Stimulated activated CD8-positive, alpha-beta memory T cell treated with anti-CD3 and anti-CD28 coated beads, Interleukin-4, amount 100 ng/mL, for 4 hours (primary cell): ENCODE measurements around the gene FHL3.

Source experiments
- DNase-seq, 2 donors: peaks; one replicate each; pipeline ENCODE4 v3.0.0-alpha.2; 2020; ENCODE audit warnings: low read depth in 2 of 2, low spot score in 1 of 2

Gene FHL3

DNA sequence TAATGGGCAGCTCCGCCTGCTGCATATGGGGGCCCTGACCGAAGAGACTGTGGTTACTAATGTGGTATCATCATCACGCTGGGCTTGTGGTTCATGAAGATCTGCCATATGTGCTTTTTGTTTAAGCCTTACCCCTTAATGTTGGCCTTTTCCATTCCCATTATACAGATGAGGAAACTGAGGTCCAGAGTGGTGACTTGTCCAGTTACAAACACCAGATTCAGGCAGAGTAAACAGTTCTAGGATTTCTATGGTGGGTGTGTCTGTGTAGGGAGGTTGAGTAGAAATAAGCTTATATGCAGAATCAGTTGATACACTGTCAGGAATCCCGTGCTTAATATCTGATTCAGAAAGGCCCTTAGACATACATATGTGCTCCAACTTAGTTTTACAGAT is 7.9 kb upstream of the FHL3 start:
- no peak for DNase-seq

- DNase-seq, result peak; percentile 69 to 79
Measured at GRCh38 chr1:38012363-38013226, 7.3 kb upstream of the FHL3 start, which contains the start of gene UTP11. TSS of gene UTP11 (plus strand) at chr1:38012734. CDS start at chr1:38012803, 69 bp downstream.

DNA sequence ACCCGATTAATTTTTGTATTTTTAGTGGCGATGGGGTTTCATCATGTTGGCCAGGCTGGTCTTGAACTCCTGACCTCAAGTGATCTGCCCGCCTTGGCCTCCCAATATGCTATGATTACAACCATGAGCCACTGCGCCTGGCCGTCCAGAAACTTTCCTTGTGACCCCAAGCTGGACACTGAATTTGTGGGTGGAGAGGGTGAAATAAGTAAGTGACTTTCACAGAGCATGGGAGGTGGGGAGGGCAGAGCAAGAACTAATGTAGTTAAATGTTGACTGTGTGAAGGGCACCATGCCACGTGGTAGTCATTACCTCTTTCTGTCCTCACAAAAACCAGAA is 4.5 kb upstream of the FHL3 start:
- DNase-seq, result no peak

DNA sequence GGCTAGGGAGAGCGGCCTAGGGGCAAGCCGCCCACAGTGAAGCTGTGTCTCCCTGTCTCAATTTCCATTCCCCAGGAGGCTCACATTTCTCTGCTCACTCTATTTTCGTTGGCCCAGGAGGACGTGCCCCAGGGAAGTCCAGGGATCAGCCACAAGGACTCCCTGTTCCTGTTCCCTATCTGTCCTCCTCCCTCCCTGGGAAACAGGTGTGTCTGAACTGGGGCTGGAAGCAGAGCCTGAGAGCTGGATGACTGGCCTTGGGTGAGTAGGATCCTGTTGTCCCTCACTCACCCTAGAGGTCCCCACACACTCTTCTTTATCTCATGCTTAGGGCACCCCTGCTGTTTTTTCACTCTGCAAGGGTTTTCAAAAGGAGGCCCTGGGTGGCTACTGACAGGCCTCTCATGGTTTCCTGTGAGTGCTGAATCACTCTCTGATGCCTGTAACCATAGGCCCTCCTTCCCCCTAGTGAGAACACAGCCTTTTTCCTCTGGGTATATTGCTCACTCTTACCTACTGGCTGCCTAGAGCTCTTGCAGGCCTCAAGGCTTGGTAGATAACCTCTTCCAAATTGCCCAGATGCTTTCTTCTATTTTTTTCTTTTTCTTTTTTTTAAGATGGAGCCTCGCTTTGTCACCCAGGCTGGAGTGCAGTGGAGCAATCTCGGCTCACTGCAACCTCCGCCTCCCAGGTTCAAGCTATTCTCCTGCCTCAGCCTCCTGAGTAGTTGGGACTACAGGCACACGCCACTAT is 4.0 kb upstream of the FHL3 start:
- no peak for DNase-seq

GRCh38 chr1:38006008-38006828 is 904 bp upstream of the FHL3 start:
- DNase-seq, result no peak

- DNase-seq, result no peak
Measured at GRCh38 chr1:38004284-38005108, 818 bp downstream of the FHL3 start.

- DNase-seq, result no peak
Measured at GRCh38 chr1:38003261-38004250, 1.8 kb downstream of the FHL3 start.

DNA sequence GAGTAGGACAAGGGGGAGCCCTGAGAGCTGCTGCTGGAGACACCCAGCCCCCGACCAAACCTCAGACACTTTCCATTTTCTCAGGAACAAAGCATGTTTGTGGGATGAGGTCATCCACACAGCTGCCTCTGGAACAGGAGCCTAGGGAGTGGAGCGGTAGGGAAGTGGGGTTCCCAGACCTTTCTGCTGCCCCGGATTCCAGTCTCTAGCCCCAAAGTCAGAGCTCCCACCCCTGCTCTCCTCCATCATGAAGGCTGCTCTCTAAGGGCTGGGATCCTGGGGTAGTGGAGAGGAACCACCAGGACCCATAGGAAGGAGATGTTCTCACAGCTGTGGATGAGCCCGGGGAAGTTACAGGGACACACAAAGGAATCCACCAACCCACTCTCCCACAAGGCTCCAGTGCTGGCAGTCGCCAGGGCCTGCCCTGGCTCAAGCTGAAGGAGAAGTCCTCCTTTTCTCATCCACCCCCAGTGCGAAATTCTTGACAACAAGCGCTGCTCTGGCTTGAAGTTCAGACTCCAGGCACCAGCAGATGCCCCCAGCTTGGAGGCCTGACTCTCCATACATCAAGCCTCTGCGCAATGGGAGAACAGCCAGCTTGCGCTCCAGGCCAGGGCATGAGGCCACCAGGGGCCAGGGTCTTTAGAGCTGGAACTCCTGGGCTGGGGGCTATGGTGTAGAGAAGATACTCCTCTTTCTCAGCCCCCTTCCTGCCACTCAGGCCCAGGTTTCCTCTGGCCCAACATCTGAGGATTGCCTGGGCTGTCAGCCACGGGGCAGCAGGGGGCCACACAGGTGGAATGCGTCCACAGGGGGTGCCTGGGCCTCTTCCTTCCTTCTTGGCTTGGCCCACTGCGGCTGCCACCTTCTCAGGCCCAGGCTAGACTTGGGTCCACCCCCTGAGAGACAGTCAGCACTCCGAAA is 4.5 kb downstream of the FHL3 start:
- no peak for DNase-seq

- DNase-seq, result no peak
Measured at GRCh38 chr1:38000233-38000528, 5.1 kb downstream of the FHL3 start.

DNA sequence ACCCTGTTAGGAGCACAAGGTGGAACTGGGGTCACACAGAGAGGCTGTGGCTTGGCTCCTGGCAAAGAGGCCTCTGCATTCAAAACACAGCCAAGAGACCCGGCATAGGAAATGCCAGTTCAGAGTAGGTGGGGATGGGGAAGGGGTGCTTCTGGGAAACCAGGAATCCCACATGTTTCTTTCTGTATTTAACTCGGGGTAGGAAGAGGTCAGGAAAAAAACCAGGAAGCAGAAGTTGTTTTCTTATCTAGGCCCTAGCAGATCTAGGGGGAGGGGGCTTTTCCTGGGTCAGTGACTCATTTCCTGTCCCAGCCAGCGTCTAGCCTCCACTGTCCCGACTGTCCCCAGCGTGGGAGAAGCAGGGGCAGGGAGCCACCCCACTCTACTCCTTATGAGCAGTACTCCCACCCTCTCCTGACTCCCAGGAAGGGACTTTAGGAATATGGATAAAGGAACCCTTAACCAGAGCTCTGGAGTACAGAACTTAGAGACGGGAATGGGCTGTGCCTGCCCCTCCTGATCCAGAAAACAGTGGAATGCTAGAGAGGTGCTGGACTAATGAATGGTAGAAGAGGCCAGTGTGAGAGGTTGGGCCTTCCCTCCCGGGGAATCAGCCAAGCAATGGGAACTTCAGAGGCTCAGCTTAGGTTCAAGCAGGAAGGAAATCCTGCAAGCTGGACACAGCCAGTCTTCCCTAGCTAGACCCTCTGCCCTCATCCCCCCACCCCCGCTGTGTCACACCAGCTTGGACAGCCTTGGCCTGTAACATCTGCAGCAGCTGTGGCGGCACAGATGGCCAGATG is 5.7 kb downstream of the FHL3 start:
- DNase-seq, result no peak

DNA sequence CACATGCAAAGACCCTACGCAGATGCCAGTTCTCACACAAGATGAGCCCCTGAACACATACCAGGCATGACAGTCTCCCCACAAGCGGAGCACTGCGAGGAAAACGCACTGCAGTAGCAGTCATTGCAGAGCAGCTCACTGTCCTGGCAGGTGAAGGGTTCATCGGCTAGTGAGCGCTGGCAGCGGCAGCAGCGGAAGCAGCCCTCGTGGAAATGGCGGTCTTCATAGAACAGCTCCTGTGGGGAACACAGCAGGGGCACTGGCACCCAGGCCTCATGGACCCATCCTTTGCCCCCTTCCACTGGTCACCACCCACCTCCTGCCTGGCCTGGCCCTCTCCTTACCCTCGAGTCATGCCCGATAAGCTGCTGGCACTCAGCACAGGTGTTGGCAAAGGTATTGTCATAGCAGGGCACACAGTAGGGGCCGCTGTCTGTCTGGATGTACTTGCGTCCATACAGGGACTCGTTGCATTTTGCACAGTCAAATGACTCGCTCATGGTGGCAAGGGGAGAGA is 6.3 kb downstream of the FHL3 start:
- DNase-seq, result no peak

DNA sequence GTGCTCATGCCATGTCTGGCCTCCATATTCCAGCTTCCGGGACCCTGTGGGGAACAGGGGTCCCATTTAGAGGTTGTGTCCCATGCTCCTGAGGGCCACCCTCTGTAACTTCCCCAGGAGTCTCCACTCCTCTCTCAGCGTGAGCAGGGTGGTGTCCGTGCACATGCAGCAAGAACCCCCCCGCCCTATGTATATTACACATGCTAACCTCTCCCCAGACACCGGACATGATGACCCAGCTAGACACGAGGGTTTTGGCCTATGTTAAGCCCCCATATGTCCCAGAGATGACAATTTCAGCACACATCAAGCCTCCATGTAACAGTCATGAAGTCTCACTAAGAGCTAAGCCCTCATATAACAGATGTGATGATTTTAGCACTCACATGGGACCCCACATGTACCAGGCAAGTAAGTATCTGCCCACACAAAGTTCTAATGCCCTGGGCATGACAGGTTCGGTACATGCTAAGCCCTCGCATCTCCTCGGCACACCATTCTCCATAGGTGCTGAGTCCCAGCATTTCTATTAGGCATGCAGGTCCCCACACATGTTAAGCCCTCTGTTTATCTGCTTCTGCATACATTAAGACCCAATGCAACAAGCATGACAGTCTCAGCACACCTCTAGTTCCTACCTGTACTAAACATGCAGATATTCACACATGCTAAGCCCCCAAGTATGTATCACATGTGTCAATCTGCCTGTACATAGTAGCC is 7.1 kb downstream of the FHL3 start:
- no peak for DNase-seq

DNA sequence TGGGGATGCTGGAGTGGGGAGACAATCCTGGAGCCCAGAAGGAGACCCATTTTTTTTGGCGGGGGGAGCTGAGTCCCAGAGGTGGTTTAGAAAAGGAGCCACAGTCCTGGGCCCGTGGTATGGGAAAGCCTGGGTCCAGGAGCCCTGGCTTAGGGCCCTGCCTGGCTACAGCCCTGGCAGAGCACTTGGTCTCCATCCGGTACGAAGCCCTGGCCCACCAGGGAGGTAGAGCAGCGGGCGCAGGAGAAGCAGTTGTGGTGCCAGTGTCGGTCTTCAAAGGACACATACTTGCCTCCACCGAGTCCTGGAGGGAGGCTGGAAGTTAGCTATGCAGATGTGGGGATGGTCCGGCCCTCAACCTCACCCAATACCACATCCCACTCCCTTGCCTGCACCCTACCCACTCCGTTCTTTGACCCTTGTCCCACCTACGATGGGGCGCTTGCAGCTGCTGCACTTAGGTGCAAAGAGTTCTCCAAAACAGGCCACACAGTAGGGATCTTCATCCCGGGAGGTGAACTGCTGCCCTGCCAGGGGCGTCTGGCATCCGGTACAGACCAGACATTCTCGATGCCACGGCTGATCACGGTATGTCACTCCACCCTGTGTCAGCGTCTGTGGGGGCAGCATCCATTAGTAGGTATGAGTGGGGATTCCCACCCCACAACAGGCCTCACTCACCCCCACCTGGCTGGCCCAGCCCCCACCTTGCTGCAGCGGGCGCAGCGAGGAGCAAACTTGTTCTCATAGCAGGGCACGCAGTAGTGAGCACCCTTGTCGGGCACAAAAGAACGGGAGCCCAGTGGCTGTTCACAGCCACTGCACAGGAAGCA is 7.8 kb downstream of the FHL3 start:
- DNase-seq, result no peak

DNA sequence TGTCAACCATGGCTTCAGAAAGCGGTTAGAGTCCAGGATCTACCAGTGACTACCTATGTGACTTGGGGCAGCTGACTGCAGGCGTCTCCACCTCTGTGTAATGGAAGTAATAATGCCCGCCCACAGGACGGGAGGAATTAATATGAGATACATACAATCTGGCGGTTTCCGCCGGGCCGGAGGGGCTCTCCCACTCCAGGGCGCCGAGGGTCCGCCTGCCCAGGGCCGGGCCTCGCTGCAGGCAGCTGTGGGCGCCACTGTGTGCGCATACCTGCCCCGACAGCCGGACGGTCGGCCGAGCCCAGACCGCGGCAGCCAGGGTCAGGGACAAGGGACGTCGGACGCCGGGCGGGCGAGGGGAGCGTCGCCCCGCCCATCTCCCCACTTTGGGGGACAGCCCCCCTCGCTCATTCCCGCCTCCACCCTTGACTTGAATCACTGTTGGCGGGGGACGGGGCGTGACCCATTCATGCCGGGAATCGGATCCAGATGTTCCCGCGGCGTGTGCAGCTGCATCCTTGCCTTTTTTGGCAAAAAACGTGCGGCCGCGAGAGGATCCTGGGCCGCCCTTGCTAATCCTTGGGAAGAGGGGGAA is 9.5 kb downstream of the FHL3 start:
- no peak for DNase-seq

- DNase-seq, result no peak
Measured at GRCh38 chr1:37994886-37995566, 10.3 kb downstream of the FHL3 start.
